K562 (cell line): ENCODE measurements around the gene ADAM22. TPM values are rescaled to one million over a fixed set of nuclear protein-coding genes. Genes with fewer than 3 reads are reported as not detected.

ENCODE experiments used
- ATAC-seq: fragments of 200-7000 bp; cut with Tn5 transposase; 3 replicates; pipeline ENCODE4 v1.9.1; 2020; ENCODE audit warnings: moderate library complexity
- BruUV-seq: library from RNA; stranded (reverse); fragments of 400-500 nt; replicated peaks from 2 replicates; lab custom pipeline; 2021; lab: Mats Ljungman, UMichigan
- CTCF ChIA-PET: fragments of 300-600 bp; formaldehyde crosslinking; extraction: SDS; loops from one replicate; lab custom pipeline; 2021; ENCODE audit warnings: low intra/inter-chr PET ratio; lab: Yijun Ruan, JAX
- POLR2A ChIA-PET: fragments of 300-600, 350-650 bp; sonication (Branson Sonifier 250); formaldehyde crosslinking; extraction: SDS; loops from one replicate; lab custom pipeline; 2021; ENCODE audit warnings: antibody characterized with exemption, inconsistent platforms; lab: Yijun Ruan, JAX
- DNase-seq, 4 experiments: peaks; one replicate each; pipeline versions ENCODE4 v3.0.0 to v3.0.0-alpha.2; 2011 to 2018; ENCODE audit warnings: low spot score in 3 of 4, mixed read lengths in 3 of 4; ENCODE audit errors: extremely low read depth in 1 of 4
- FAIRE-seq: peaks from 2 replicates; lab custom pipeline; 2011; peaks lifted over from hg19 to GRCh38; lab: Jason Lieb, UNC
- H2AFZ ChIP-seq: 2 replicates; pipeline ENCODE4 v1.6.0; 2011; ENCODE audit warnings: low read depth, low read length, control low read depth, inconsistent platforms
- H3K27ac ChIP-seq: fragments of 200-600 bp; 3 replicates; pipeline ENCODE4 v1.8.0; 2011; ENCODE audit warnings: low read depth, mild to moderate bottlenecking, control low read depth, inconsistent platforms, low read length, moderate library complexity, mixed read lengths; ENCODE audit errors: extremely low read depth
- H3K27me3 ChIP-seq, 2 experiments: fragments of 300-600 bp in 1 of 2; 2 replicates in 1 of 2; 3 replicates in 1 of 2; pipeline versions ENCODE4 v1.6.0 to v1.8.0; 2011; ENCODE audit warnings: inconsistent platforms in 2 of 2, low read length in 2 of 2, mild to moderate bottlenecking in 1 of 2, mixed read lengths in 1 of 2, moderate library complexity in 1 of 2; ENCODE audit not compliant: control insufficient read depth in 2 of 2, insufficient read depth in 2 of 2
- H3K36me3 ChIP-seq: fragments of 300-600 bp; 3 replicates; pipeline ENCODE4 v1.8.0; 2011; ENCODE audit warnings: mild to moderate bottlenecking, low read length, inconsistent platforms; ENCODE audit not compliant: control insufficient read depth, insufficient read depth
- H3K4me1 ChIP-seq, 2 experiments: fragments of 200-600 bp in 1 of 2; replicated peaks in 1 of 2; 2 replicates in 1 of 2; 3 replicates in 1 of 2; pipeline versions ENCODE4 v1.5.1 to v1.8.0; 2011; ENCODE audit warnings: inconsistent platforms in 2 of 2, low read length in 2 of 2, mild to moderate bottlenecking in 1 of 2, mixed read lengths in 1 of 2, moderate library complexity in 1 of 2; ENCODE audit not compliant: control insufficient read depth in 2 of 2, insufficient read depth in 2 of 2
- H3K4me2 ChIP-seq: 2 replicates; pipeline ENCODE4 v1.6.1; 2011; ENCODE audit warnings: low read length, control low read depth, inconsistent platforms, mixed read lengths; ENCODE audit not compliant: insufficient read depth
- H3K4me3 ChIP-seq: fragments of 200-600 bp; sonication (generic), shearing (Covaris generic); 2 replicates; pipeline ENCODE4 v1.5.1; 2016; ENCODE audit warnings: control low read depth, inconsistent platforms
- H3K79me2 ChIP-seq: fragments of 200-600 bp; 3 replicates; pipeline ENCODE4 v1.8.0; 2011; ENCODE audit warnings: low read length, inconsistent platforms; ENCODE audit not compliant: control insufficient read depth, insufficient read depth
- H3K9ac ChIP-seq, 2 experiments: 2 replicates each; pipeline versions ENCODE4 v1.6.0 to v1.6.1; 2011; ENCODE audit warnings: low read depth in 2 of 2, low read length in 2 of 2, control low read depth in 1 of 2, inconsistent platforms in 1 of 2, mild to moderate bottlenecking in 1 of 2, mixed read lengths in 1 of 2; ENCODE audit not compliant: insufficient read depth in 1 of 2
- H3K9me1 ChIP-seq: one replicate; pipeline ENCODE4 v1.6.0; 2011; ENCODE audit warnings: inconsistent platforms, mild to moderate bottlenecking, low read length, moderate library complexity; ENCODE audit not compliant: control insufficient read depth, insufficient read depth
- H3K9me3 ChIP-seq: replicated peaks from 2 replicates; pipeline ENCODE4 v1.5.1; 2011; ENCODE audit warnings: low read depth, low read length, inconsistent platforms; ENCODE audit not compliant: control insufficient read depth, insufficient read depth
- H4K20me1 ChIP-seq: replicated peaks from 2 replicates; pipeline ENCODE4 v1.6.1; 2011; ENCODE audit warnings: low read length, inconsistent platforms, mixed read lengths; ENCODE audit not compliant: control insufficient read depth, insufficient read depth
- DPF2 ChIP-seq: fragments of 450-650 bp; IDR thresholded peaks from 2 replicates; pipeline ENCODE4 v1.6.1; 2016
- FUS ChIP-seq: fragments of 200-400 bp; formaldehyde crosslinking; optimal IDR thresholded peaks from 2 replicates; pipeline ENCODE3; 2017; ENCODE audit warnings: low read depth, low read length
- HSF4 ChIP-seq: fragments of 250-450 bp; sonication (Bioruptor Pico); IDR thresholded peaks from 2 replicates; pipeline ENCODE4 v2.1.2; 2022; ENCODE audit warnings: mild to moderate bottlenecking, moderate library complexity, borderline replicate concordance
- KDM2B ChIP-seq: fragments of 250-450 bp; sonication (Bioruptor Pico); IDR thresholded peaks from 2 replicates; pipeline ENCODE4 v1.8.0; 2021; ENCODE audit warnings: mild to moderate bottlenecking, moderate library complexity
- MECOM ChIP-seq: fragments of 250-450 bp; sonication (Bioruptor Pico); IDR thresholded peaks from 2 replicates; pipeline ENCODE4 v1.8.0; 2022; ENCODE audit warnings: inconsistent platforms
- NCOR1 ChIP-seq: fragments of 450-650 bp; IDR thresholded peaks from 2 replicates; pipeline ENCODE4 v1.6.1; 2016; ENCODE audit warnings: mild to moderate bottlenecking, moderate library complexity
- NFIC ChIP-seq: fragments of 450-650 bp; IDR thresholded peaks from 2 replicates; pipeline ENCODE4 v1.6.1; 2017; ENCODE audit warnings: mild to moderate bottlenecking, inconsistent platforms
- NR3C1 ChIP-seq: sonication (generic); formaldehyde crosslinking; IDR thresholded peaks from 2 replicates; pipeline ENCODE4 v1.8.1; 2022; ENCODE audit warnings: missing genetic modification reagents
- PHF8 ChIP-seq: fragments of 200-600 bp; sonication (generic); IDR thresholded peaks from 2 replicates; pipeline ENCODE4 v1.6.1; 2012; ENCODE audit warnings: mixed run types, mild to moderate bottlenecking, inconsistent platforms, low read length, moderate library complexity, borderline replicate concordance
- WGBS: fragments of 100-300 bp; shearing (Covaris generic); methylation state at CpG from one replicate; pipeline ENCODE4 v1.1.6; 2016; ENCODE audit warnings: low coverage, mixed read lengths; ENCODE audit not compliant: insufficient coverage; ENCODE audit errors: missing lambda C conversion rate; 5-methylcytosine and 5-hydroxymethylcytosine counted together
- in situ Hi-C: fragments of 300-500 bp; cut with MboI; formaldehyde crosslinking; loops from 4 replicates; pipeline ENCODE4 v1.15.0; 2018; ENCODE audit warnings: inconsistent platforms, mixed read lengths
- intact Hi-C: fragments of 100-400 bp; cut with micrococcal nuclease; formaldehyde crosslinking; loops from 2 replicates; pipeline ENCODE4 v1.14.2; 2022
- polyA plus RNA-seq, 8 experiments: library from polyadenylated mRNA; depleted of rRNA in 4 of 8; stranded (reverse) in 5 of 8; unstranded in 3 of 8; fragments of >200 nt; fragmentation: Nextera tagmentation in 2 of 8; fragmentation: Illumina TruSeq in 1 of 8; extraction: Ambion mirVana in 2 of 8; extraction: Trizol in 1 of 8; gene quantifications; 2 replicates each; pipeline versions ENCODE4 v1.2.1 to v1.2.3, GENCODE V29; 2011 to 2014; ENCODE audit warnings: inconsistent platforms in 1 of 8, missing spikeins in 1 of 8
- total RNA-seq, 7 experiments: library from RNA; depleted of rRNA in 6 of 7; stranded (reverse); fragments of >200 nt in 6 of 7; fragmentation: Illumina TruSeq in 2 of 7; extraction: Trizol in 2 of 7; gene quantifications; 2 replicates each; pipeline versions ENCODE4 v1.2.1 to v1.2.3, GENCODE V29; 2011 to 2021; ENCODE audit warnings: low replicate concordance in 1 of 7
- TF ChIP-seq, protein P1 (sequence below), 3 experiments: IDR thresholded peaks in 2 of 3; conservative IDR thresholded peaks in 1 of 3; 2 replicates each; pipeline ENCODE4 v1.5.1; 2011 to 2012; ENCODE audit warnings: low read length in 3 of 3, mild to moderate bottlenecking in 3 of 3, control low read depth in 2 of 3, improper control_type of control experiment in 1 of 3, inconsistent platforms in 1 of 3, low read depth in 1 of 3, mixed read lengths in 1 of 3, moderate library complexity in 1 of 3; ENCODE audit not compliant: insufficient read depth in 2 of 3

Gene ADAM22
- total and polyA plus RNA-seq, 9 of the 15 experiments (the other 6 are each of a cell fraction or from before 2014, with no cell fraction given), result 0.01 to 0.58 (median 0.18) TPM

DNA sequence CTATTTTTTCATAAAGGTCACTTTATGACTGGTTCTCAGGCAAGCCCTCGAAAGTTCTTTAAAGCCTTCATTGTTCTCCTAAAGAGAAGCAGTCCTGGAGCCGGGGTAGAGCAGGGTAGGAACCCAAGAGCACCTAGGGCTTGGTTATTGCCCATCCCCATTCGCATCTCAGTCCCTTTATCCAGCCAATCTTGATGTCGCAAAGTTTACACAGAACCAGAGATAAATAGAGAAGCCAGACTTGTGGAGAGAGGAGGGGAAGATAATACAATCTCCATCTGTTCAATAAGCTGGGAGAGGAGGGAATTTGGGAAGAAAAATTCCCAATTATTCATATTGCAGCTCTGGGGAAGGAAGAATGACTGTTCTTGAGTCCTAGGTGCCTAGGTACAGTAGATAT lies 292.1 kb downstream of the ADAM22 start (continued):
- TF ChIP-seq, protein P1, sequence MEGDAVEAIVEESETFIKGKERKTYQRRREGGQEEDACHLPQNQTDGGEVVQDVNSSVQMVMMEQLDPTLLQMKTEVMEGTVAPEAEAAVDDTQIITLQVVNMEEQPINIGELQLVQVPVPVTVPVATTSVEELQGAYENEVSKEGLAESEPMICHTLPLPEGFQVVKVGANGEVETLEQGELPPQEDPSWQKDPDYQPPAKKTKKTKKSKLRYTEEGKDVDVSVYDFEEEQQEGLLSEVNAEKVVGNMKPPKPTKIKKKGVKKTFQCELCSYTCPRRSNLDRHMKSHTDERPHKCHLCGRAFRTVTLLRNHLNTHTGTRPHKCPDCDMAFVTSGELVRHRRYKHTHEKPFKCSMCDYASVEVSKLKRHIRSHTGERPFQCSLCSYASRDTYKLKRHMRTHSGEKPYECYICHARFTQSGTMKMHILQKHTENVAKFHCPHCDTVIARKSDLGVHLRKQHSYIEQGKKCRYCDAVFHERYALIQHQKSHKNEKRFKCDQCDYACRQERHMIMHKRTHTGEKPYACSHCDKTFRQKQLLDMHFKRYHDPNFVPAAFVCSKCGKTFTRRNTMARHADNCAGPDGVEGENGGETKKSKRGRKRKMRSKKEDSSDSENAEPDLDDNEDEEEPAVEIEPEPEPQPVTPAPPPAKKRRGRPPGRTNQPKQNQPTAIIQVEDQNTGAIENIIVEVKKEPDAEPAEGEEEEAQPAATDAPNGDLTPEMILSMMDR (IDR thresholded peaks at IDR 0.05 in 2 of 3, conservative IDR thresholded peaks at IDR 0.05 in 1 of 3; ENCODE audit: insufficient read depth in 2 of 3, low read depth in 1 of 3, low read length in 3 of 3), result no peak
- TF ChIP-seq KDM2B (CRISPR knock-in tag) (no peak), MECOM (no peak)
- TF ChIP-seq, all 486 proteins: peak for 0

DNA sequence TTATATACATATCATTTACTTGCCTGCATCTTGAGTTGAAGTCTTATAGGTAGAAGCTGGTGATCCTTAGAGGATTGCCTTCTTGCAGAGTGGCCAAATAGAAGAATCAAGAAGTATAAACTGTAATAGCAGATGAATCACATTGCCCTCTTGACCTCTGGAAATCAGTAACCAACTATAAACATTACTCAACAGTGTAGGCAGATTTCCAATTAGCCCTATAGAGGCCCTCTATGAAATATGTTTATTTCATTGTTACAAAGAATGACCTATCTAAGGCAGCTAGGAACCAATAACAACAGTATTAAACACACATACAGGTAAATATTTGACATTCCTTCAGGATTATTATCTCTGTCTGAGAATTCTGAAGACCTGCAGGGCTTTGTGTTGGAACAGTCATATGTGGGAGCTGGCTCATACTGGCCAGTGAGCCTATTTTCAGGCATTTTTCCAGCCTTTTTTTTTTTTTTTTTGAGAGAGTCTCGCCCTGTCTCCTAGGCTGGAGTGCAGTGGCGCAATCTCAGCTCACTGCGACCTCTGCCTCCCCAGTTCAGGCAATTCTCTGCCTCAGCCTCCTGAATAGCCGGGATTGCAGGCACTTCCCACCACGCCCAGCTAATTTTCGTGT lies 292.9 kb downstream of the ADAM22 start:
- Histone ChIP-seq H3K4me1 (peaks cover 0 to 3% of the 10 kb centered on the region in 2 experiments; a peak in 1 of 5 replicates), H4K20me1 (no peaks in the 10 kb centered on the region), H3K9me1 (no peaks in the 10 kb centered on the region), H3K9me3 (no peaks in the 10 kb centered on the region), H2AFZ (no peak overlapping the region), H3K27ac (no peak overlapping the region), H3K9ac (no peak overlapping the region), H3K4me3 (no peak overlapping the region), H3K27me3 (no peaks in the 10 kb centered on the region), H3K79me2 (no peaks in the 10 kb centered on the region), H3K36me3 (no peaks in the 10 kb centered on the region), H3K4me2 (no peak overlapping the region)
- DNase-seq (no peak), FAIRE-seq (no peak), ATAC-seq (no peak)
- in situ Hi-C loops, result loop anchor here (25.0 kb wide), 1 partner anchor 1910 kb away; no protein-coding TSS in a partner anchor
- CTCF ChIA-PET, result no interaction called here
- 13% methylated on average over 5 of the region's 6 CpGs for WGBS
- intact Hi-C loops, result no loop called here
- POLR2A ChIA-PET, result interaction anchor here (0.5 kb wide), 1 partner anchor 74 kb away, joined by 3 read pairs; no protein-coding TSS in a partner anchor
- TF ChIP-seq DPF2 (no peak), NFIC (no peak), NCOR1 (no peak), NR3C1 (CRISPR knock-in tag) (no peak), HSF4 (no peak), PHF8 (no peak), FUS (no peak)
- no TSS peak for BruUV-seq
